Sigmoid colon (tissue), 7 donors: ENCODE measurements around the gene PMVK. TPM values are rescaled to one million over a fixed set of nuclear protein-coding genes. Genes with fewer than 3 reads are reported as not detected.

Experiments
- DNase-seq: peaks from one replicate; pipeline ENCODE4 v3.0.0-alpha.2; 2019
- H3K27ac ChIP-seq, 4 donors: fragments of 200-600 bp; sonication (generic); one replicate each; pipeline ENCODE4 v1.5.1; 2016 to 2019; ENCODE audit warnings: mild to moderate bottlenecking in 1 of 4
- H3K27me3 ChIP-seq, 3 donors: fragments of 200-600 bp; sonication (generic); one replicate each; pipeline ENCODE4 v1.5.1; 2019; ENCODE audit warnings: mild to moderate bottlenecking in 1 of 3
- H3K36me3 ChIP-seq, 4 donors: fragments of 200-600 bp; sonication (generic); one replicate each; pipeline ENCODE4 v1.5.1; 2016 to 2019
- H3K4me1 ChIP-seq, 4 donors: fragments of 200-600 bp; sonication (generic); one replicate each; pipeline ENCODE4 v1.5.1; 2017 to 2019
- H3K4me3 ChIP-seq, 4 donors: fragments of 200-600 bp; sonication (generic); one replicate each; pipeline ENCODE4 v1.5.1; 2017 to 2019; ENCODE audit warnings: mild to moderate bottlenecking in 2 of 4, moderate library complexity in 1 of 4
- H3K9me3 ChIP-seq, 4 donors: fragments of 200-600 bp in 3 of 4; sonication (generic) in 3 of 4; one replicate each; pipeline versions ENCODE4 v1.5.1 to v1.6.1; 2013 to 2019
- CTCF ChIP-seq, 4 experiments: fragments of 450-650 bp in 3 of 4; fragments of 200-600 bp in 1 of 4; IDR thresholded peaks; one replicate each; pipeline ENCODE4 v1.5.1; 2016 to 2019; ENCODE audit warnings: antibody characterized with exemption in 4 of 4, mild to moderate bottlenecking in 3 of 4, moderate library complexity in 2 of 4
- EP300 ChIP-seq, 4 donors: sonication (generic); formaldehyde crosslinking; IDR thresholded peaks; one replicate each; pipeline ENCODE4 v1.6.1; 2017; ENCODE audit warnings: antibody characterized with exemption in 4 of 4
- POLR2A ChIP-seq, 2 donors: fragments of 450-650 bp; IDR thresholded peaks; one replicate each; pipeline ENCODE4 v1.6.1; 2016; ENCODE audit warnings: antibody characterized with exemption in 2 of 2, mild to moderate bottlenecking in 2 of 2, moderate library complexity in 2 of 2
- POLR2AphosphoS5 ChIP-seq, 4 donors: sonication (generic); formaldehyde crosslinking; IDR thresholded peaks; one replicate each; pipeline ENCODE4 v1.6.1; 2017; ENCODE audit warnings: antibody characterized with exemption in 4 of 4
- WGBS, 2 donors: extraction: QIAGEN DNeasy Blood & Tissue Kit; methylation state at CpG; one replicate each; pipeline ENCODE4 v1.1.7; 2013; 5-methylcytosine and 5-hydroxymethylcytosine counted together
- intact Hi-C: fragments of 100-400 bp; cut with DNase I; formaldehyde crosslinking; loops from one replicate; pipeline ENCODE4 v1.15.1; 2023
- polyA plus RNA-seq, 3 donors: library from polyadenylated mRNA; stranded (reverse); fragments of 200-250 nt; gene quantifications; one replicate each; pipeline ENCODE4 v1.2.3, GENCODE V29; 2013
- total RNA-seq, 4 donors: library from RNA; depleted of rRNA; stranded (reverse); fragments of >200 nt; gene quantifications; one replicate each; pipeline ENCODE4 v1.1.0, GENCODE V29; 2016
- donor health status: healthy with polysubstance abuse.
- donor health status: Bipolar disorder and iron deficiency.
- donor health status: healthy.

The PMVK gene
- total RNA-seq = 10 to 100 TPM; 11.1 to 19.6 (median 13.7) TPM
- polyA plus RNA-seq = 10 to 100 TPM; 53.1 to 54.1 (median 53.2) TPM

- peaks cover 0 to 7% (median 0%) of the 10 kb centered on the region in 4 donors for H3K36me3 ChIP-seq
- 0% methylated on average over 45 of the region's 45 CpGs for WGBS, 2 donors
- H3K4me3 ChIP-seq = peak within 1 kb of the TSS; percentile 66 to 80 (median 70)
- TF ChIP-seq EP300 (IDR thresholded peaks at IDR 0.05) (no peak), CTCF (IDR thresholded peaks at IDR 0.05) (peak in 3 of 4 experiments; percentile 16 to 29 (median 28)), POLR2AphosphoS5 (IDR thresholded peaks at IDR 0.05) (peak; percentile 75 to 87 (median 83)), POLR2A (IDR thresholded peaks at IDR 0.05) (peak; percentile 51 to 54)
- DNase-seq = peak; percentile 99
- H3K4me1 ChIP-seq = peaks cover 0 to 38% (median 28%) of the 10 kb centered on the region in 4 donors
- no peaks in the 10 kb centered on the region for H3K9me3 ChIP-seq
- intact Hi-C loops = loop anchor here (1.0 to 2.0 kb wide), 3 partner anchors 38 to 378 kb away; partner anchors contain the start of genes CKS1B and UBE2Q1
- H3K27me3 ChIP-seq = no peaks in the 10 kb centered on the region
- peak within 1 kb of the TSS; percentile 90 to 98 (median 96) for H3K27ac ChIP-seq
Observed at GRCh38 chr1:154936555-154937084, at the start of gene PMVK. Gene PMVK, minus strand, starts transcription at chr1:154936719. Its CDS starts 34 bp downstream, at chr1:154936685.

DNA sequence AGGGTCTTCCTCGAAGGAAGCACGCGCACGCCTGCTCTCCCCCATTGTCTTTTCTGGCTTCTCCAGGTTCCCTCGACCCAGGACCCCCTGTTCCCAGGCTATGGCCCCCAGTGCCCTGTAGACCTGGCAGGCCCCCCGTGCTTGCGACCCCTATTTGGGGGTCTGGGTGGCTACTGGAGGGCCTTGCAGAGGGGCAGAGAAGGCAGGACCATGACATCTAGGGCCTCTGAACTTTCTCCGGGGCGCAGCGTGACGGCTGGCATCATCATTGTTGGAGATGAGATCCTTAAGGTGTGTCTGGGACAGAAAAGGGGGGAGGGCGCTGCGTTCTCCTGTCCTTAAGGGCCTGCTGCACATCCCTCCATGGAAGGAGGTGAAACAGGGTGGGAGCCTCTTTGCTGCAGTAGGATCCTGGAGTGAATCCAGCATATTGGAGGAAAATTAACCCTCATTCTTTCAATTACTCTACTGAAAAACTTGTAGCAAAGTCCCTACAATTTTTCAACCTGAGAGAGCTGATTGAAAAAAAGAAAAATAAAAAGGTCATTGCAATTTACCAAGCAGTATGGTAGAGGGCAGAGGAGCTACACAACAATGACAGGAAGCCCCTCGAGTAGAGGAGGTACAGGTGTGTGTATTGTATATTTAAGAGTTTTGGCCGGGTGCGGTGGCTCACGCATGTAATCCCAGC lies 47.4 kb upstream of the PMVK start:
- Histone ChIP-seq H3K9me3 (no peaks in the 10 kb centered on the region), H3K27me3 (no peaks in the 10 kb centered on the region), H3K4me3 (peak overlapping the region; percentile 56 to 78 (median 63)), H3K27ac (peak overlapping the region; percentile 78 to 84 (median 80)), H3K4me1 (peaks cover 0 to 23% (median 20%) of the 10 kb centered on the region in 4 donors), H3K36me3 (peaks cover 12 to 31% (median 15%) of the 10 kb centered on the region in 4 donors)
- DNase-seq = peak; percentile 62
- intact Hi-C loops = no loop called here
- 13 to 22% methylated on average over 17 of the region's 17 CpGs for WGBS, 2 donors
- TF ChIP-seq POLR2AphosphoS5 (IDR thresholded peaks at IDR 0.05) (no peak), CTCF (IDR thresholded peaks at IDR 0.05) (no peak)

GRCh38 chr1:154982897-154983648 lies 46.6 kb upstream of the PMVK start, which contains the start of gene FLAD1:
Gene FLAD1, plus strand, starts transcription at chr1:154983344. Its CDS starts 351 bp downstream, at chr1:154983695.
- Histone ChIP-seq H3K27ac (peak within 1 kb of the TSS; percentile 78 to 84 (median 80)), H3K9me3 (no peaks in the 10 kb centered on the region), H3K4me1 (peaks cover 0 to 23% (median 20%) of the 10 kb centered on the region in 4 donors), H3K36me3 (peaks cover 7 to 23% (median 10%) of the 10 kb centered on the region in 4 donors), H3K27me3 (no peaks in the 10 kb centered on the region), H3K4me3 (peak within 1 kb of the TSS; percentile 56 to 78 (median 63))
- no peak for TF ChIP-seq EP300 (IDR thresholded peaks at IDR 0.05)
- no peak for TF ChIP-seq CTCF (IDR thresholded peaks at IDR 0.05)
- peak in 3 of 4 donors; percentile 68 to 75 (median 74) for TF ChIP-seq POLR2AphosphoS5 (IDR thresholded peaks at IDR 0.05)
- TF ChIP-seq POLR2A (IDR thresholded peaks at IDR 0.05) = peak in 1 of 2 donors; percentile 32
- peak; percentile 99 for DNase-seq
- intact Hi-C loops = no loop called here
- 0% methylated on average over 26 of the region's 26 CpGs for WGBS, 2 donors

- TF ChIP-seq POLR2A (IDR thresholded peaks at IDR 0.05) (no peak), POLR2AphosphoS5 (IDR thresholded peaks at IDR 0.05) (no peak), EP300 (IDR thresholded peaks at IDR 0.05) (no peak), CTCF (IDR thresholded peaks at IDR 0.05) (no peak)
- intact Hi-C loops = no loop called here
- Histone ChIP-seq H3K27ac (peak overlapping the region in 3 of 4 donors; percentile 63 to 84 (median 80)), H3K9me3 (no peaks in the 10 kb centered on the region), H3K4me3 (peak overlapping the region; percentile 28 to 78 (median 62)), H3K4me1 (peaks cover 0 to 23% (median 20%) of the 10 kb centered on the region in 4 donors), H3K36me3 (peaks cover 0 to 16% (median 2%) of the 10 kb centered on the region in 4 donors), H3K27me3 (no peaks in the 10 kb centered on the region)
- WGBS, 2 donors = 64 to 70% methylated on average over 6 of the region's 6 CpGs
- no peak for DNase-seq
Observed at GRCh38 chr1:154982341-154982740, 45.8 kb upstream of the PMVK start.
